H1 (cell line): Measurements from ENCODE around the gene ENKD1. TPM values are rescaled to one million over a fixed set of nuclear protein-coding genes. Genes with fewer than 3 reads are reported as not detected.

ENCODE experiments used
- CTCF ChIA-PET: fragments of 300-600 bp; sonication (Branson Sonifier 250); formaldehyde crosslinking; loops from one replicate; lab custom pipeline; 2021; ENCODE audit not compliant: partially characterized antibody; lab: Charles Lee
- POLR2A ChIA-PET: fragments of 300-600 bp; sonication (Branson Sonifier 250); formaldehyde crosslinking; loops from one replicate; lab custom pipeline; 2021; ENCODE audit warnings: inconsistent platforms; ENCODE audit not compliant: partially characterized antibody; lab: Charles Lee
- DNase-seq, 2 experiments: peaks; one replicate each; pipeline versions ENCODE4 v3.0.0 to v3.0.0-alpha.2; 2010 to 2022; ENCODE audit warnings: low spot score in 2 of 2, low read depth in 1 of 2, mixed read lengths in 1 of 2
- FAIRE-seq: peaks from 2 replicates; lab custom pipeline; 2011; peaks lifted over from hg19 to GRCh38; lab: Jason Lieb, UNC
- H2AFZ ChIP-seq: 2 replicates; pipeline ENCODE4 v1.8.1; 2012; ENCODE audit warnings: low read length, inconsistent platforms
- H2AK5ac ChIP-seq: 2 replicates; pipeline ENCODE4 v1.6.1; 2013; ENCODE audit warnings: low read depth, low read length
- H2BK120ac ChIP-seq: replicated peaks from 2 replicates; pipeline ENCODE3; 2013; ENCODE audit warnings: low read depth, low read length, inconsistent platforms
- H2BK12ac ChIP-seq: 2 replicates; pipeline ENCODE4 v1.6.1; 2013; ENCODE audit warnings: low read depth, low read length
- H2BK15ac ChIP-seq: 2 replicates; pipeline ENCODE4 v1.6.1; 2013; ENCODE audit warnings: low read length
- H2BK20ac ChIP-seq: 2 replicates; pipeline ENCODE4 v1.6.1; 2013; ENCODE audit warnings: low read length
- H2BK5ac ChIP-seq: 2 replicates; pipeline ENCODE4 v1.6.1; 2013; ENCODE audit warnings: low read depth, low read length
- H3K14ac ChIP-seq: 2 replicates; pipeline ENCODE4 v1.6.1; 2013; ENCODE audit warnings: inconsistent platforms; ENCODE audit not compliant: insufficient read length
- H3K18ac ChIP-seq: 2 replicates; pipeline ENCODE4 v1.6.1; 2013; ENCODE audit warnings: low read length; ENCODE audit errors: extremely low read depth
- H3K23ac ChIP-seq: 2 replicates; pipeline ENCODE4 v1.6.1; 2013; ENCODE audit warnings: inconsistent platforms; ENCODE audit not compliant: insufficient read length
- H3K23me2 ChIP-seq: 2 replicates; pipeline ENCODE4 v1.6.1; 2013; ENCODE audit warnings: low read depth, low read length
- H3K27ac ChIP-seq: 2 replicates; pipeline ENCODE4 v1.6.1; 2011; ENCODE audit warnings: low read depth, low read length, inconsistent platforms
- H3K27me3 ChIP-seq, 4 experiments: replicated peaks in 1 of 4; 1 replicate in 1 of 4; 2 replicates in 3 of 4; pipeline versions ENCODE4 v1.6.1 to v1.8.1; 2011 to 2013; ENCODE audit warnings: low read length in 3 of 4, mild to moderate bottlenecking in 3 of 4, inconsistent platforms in 2 of 4, mixed read lengths in 2 of 4, moderate library complexity in 1 of 4; ENCODE audit not compliant: control insufficient read depth in 3 of 4, insufficient read depth in 3 of 4; ENCODE audit errors: extremely low read depth in 1 of 4
- H3K36me3 ChIP-seq, 4 experiments: 2 replicates each; pipeline versions ENCODE4 v1.6.1 to v1.8.1; 2011 to 2013; ENCODE audit warnings: mild to moderate bottlenecking in 4 of 4, low read length in 3 of 4, moderate library complexity in 2 of 4, control low read depth in 1 of 4, inconsistent platforms in 1 of 4; ENCODE audit not compliant: insufficient read depth in 4 of 4, control insufficient read depth in 2 of 4
- H3K4ac ChIP-seq: replicated peaks from 2 replicates; pipeline ENCODE3; 2013; ENCODE audit warnings: low read length, low read depth, mixed read lengths, inconsistent platforms; ENCODE audit not compliant: insufficient read length
- H3K4me1 ChIP-seq, 4 experiments: replicated peaks in 1 of 4; 1 replicate in 1 of 4; 2 replicates in 3 of 4; pipeline versions ENCODE4 v1.6.1 to v1.8.1; 2011 to 2013; ENCODE audit warnings: low read length in 3 of 4, inconsistent platforms in 2 of 4, mixed read lengths in 1 of 4; ENCODE audit not compliant: insufficient read depth in 4 of 4, control insufficient read depth in 3 of 4
- H3K4me2 ChIP-seq, 2 experiments: 2 replicates each; pipeline versions ENCODE4 v1.6.1 to v1.8.1; 2011 to 2013; ENCODE audit warnings: low read depth in 2 of 2, low read length in 2 of 2, control low read depth in 1 of 2, inconsistent platforms in 1 of 2, mild to moderate bottlenecking in 1 of 2; ENCODE audit not compliant: insufficient read depth in 1 of 2
- H3K4me3 ChIP-seq, 4 experiments: fragments of 200-600, 300-600 bp in 1 of 4; sonication (generic), shearing (Covaris generic), sonication (Bioruptor Twin) in 1 of 4; 2 replicates each; pipeline versions ENCODE4 v1.5.1 to v1.8.1; 2011 to 2016; ENCODE audit warnings: low read length in 4 of 4, low read depth in 3 of 4, control low read depth in 2 of 4, inconsistent platforms in 2 of 4, mild to moderate bottlenecking in 2 of 4, mixed read lengths in 1 of 4, moderate library complexity in 1 of 4; ENCODE audit not compliant: insufficient read depth in 2 of 4; ENCODE audit errors: extremely low read depth in 1 of 4
- H3K56ac ChIP-seq: replicated peaks from 2 replicates; pipeline ENCODE3; 2013; ENCODE audit warnings: low read depth, mild to moderate bottlenecking, mixed read lengths, low read length, inconsistent platforms; ENCODE audit not compliant: insufficient read length
- H3K79me1 ChIP-seq: 2 replicates; pipeline ENCODE4 v1.6.1; 2013; ENCODE audit warnings: low read depth, low read length, control low read depth
- H3K79me2 ChIP-seq, 2 experiments: 2 replicates each; pipeline versions ENCODE4 v1.6.1 to v1.8.1; 2012 to 2013; ENCODE audit warnings: low read length in 2 of 2, mild to moderate bottlenecking in 2 of 2, inconsistent platforms in 1 of 2; ENCODE audit not compliant: insufficient read depth in 2 of 2, control insufficient read depth in 1 of 2
- H3K9ac ChIP-seq, 4 experiments: replicated peaks in 1 of 4; 1 replicate in 1 of 4; 2 replicates in 3 of 4; pipeline versions ENCODE4 v1.6.1 to v1.8.1; 2011 to 2013; ENCODE audit warnings: low read depth in 3 of 4, low read length in 3 of 4, control low read depth in 2 of 4, mild to moderate bottlenecking in 2 of 4, moderate library complexity in 2 of 4, inconsistent platforms in 1 of 4; ENCODE audit errors: extremely low read depth in 1 of 4
- H3K9me3 ChIP-seq, 2 experiments: 2 replicates each; pipeline versions ENCODE4 v1.6.1 to v1.8.1; 2012 to 2013; ENCODE audit warnings: mild to moderate bottlenecking in 2 of 2, moderate library complexity in 2 of 2, control low read depth in 1 of 2, inconsistent platforms in 1 of 2, low read depth in 1 of 2, low read length in 1 of 2, mixed read lengths in 1 of 2; ENCODE audit not compliant: insufficient read depth in 2 of 2
- H4K20me1 ChIP-seq, 2 experiments: replicated peaks in 1 of 2; 2 replicates each; pipeline versions ENCODE3 to v1.8.1; 2011 to 2013; ENCODE audit warnings: inconsistent platforms in 2 of 2, low read length in 2 of 2, mild to moderate bottlenecking in 1 of 2; ENCODE audit not compliant: insufficient read depth in 2 of 2, control insufficient read depth in 1 of 2
- H4K5ac ChIP-seq: 2 replicates; pipeline ENCODE4 v1.6.1; 2013; ENCODE audit warnings: low read length, low read depth, mixed read lengths, inconsistent platforms; ENCODE audit not compliant: insufficient read length
- H4K8ac ChIP-seq: 2 replicates; pipeline ENCODE4 v1.8.0; 2013; ENCODE audit warnings: mild to moderate bottlenecking, moderate library complexity, low read length, inconsistent platforms; ENCODE audit not compliant: insufficient read depth; ENCODE audit errors: extremely low read depth
- H4K91ac ChIP-seq: replicated peaks from 2 replicates; pipeline ENCODE3; 2013; ENCODE audit warnings: low read length, mixed read lengths, inconsistent platforms; ENCODE audit not compliant: insufficient read length
- CHD2 ChIP-seq: IDR thresholded peaks from 2 replicates; pipeline ENCODE4 v1.6.1; 2012; ENCODE audit warnings: low read length, improper control_type of control experiment
- GABPA ChIP-seq: IDR thresholded peaks from 2 replicates; pipeline ENCODE4 v1.6.1; 2011; ENCODE audit warnings: mild to moderate bottlenecking, low read length, moderate library complexity, borderline replicate concordance; ENCODE audit not compliant: insufficient read depth
- KDM1A ChIP-seq: fragments of 200-600, 300-600 bp; sonication (generic); IDR thresholded peaks from 2 replicates; pipeline ENCODE4 v1.7.1; 2016; ENCODE audit warnings: mild to moderate bottlenecking, low read length, borderline replicate concordance
- RAD21 ChIP-seq, 2 experiments: IDR thresholded peaks in 1 of 2; conservative IDR thresholded peaks in 1 of 2; 2 replicates each; pipeline ENCODE4 v1.6.1; 2011; ENCODE audit warnings: low read depth in 2 of 2, low read length in 2 of 2, improper control_type of control experiment in 1 of 2, inconsistent platforms in 1 of 2, mild to moderate bottlenecking in 1 of 2, moderate library complexity in 1 of 2
- YY1 ChIP-seq: IDR thresholded peaks from 2 replicates; pipeline ENCODE4 v1.6.1; 2011; ENCODE audit warnings: low read depth, mild to moderate bottlenecking, low read length
- WGBS, 2 experiments: shearing (Covaris generic) in 1 of 2; methylation state at CpG; one replicate each; pipeline versions ENCODE4 v1.1.6 to v1.1.7; 2013 to 2015; ENCODE audit warnings: low lambda C conversion rate in 2 of 2, mixed read lengths in 2 of 2, inconsistent platforms in 1 of 2, low coverage in 1 of 2, missing lambda C conversion rate in 1 of 2; ENCODE audit not compliant: insufficient replicate concordance in 2 of 2, insufficient coverage in 1 of 2, insufficient read length in 1 of 2; ENCODE audit errors: extremely low coverage in 1 of 2, missing lambda C conversion rate in 1 of 2; 5-methylcytosine and 5-hydroxymethylcytosine counted together
- polyA plus RNA-seq, 7 experiments: library from polyadenylated mRNA; depleted of rRNA in 3 of 7; stranded (reverse) in 5 of 7; unstranded in 2 of 7; fragments of >200 nt in 5 of 7; fragments of 200-250 nt in 2 of 7; gene quantifications; 1 replicate in 5 of 7; 2 replicates in 1 of 7; 4 replicates in 1 of 7; pipeline versions ENCODE4 v1.2.1 to v1.2.3, GENCODE V29; 2011 to 2013; ENCODE audit warnings: missing spikeins in 2 of 7, mixed read lengths in 2 of 7
- total RNA-seq: library from RNA; stranded (reverse); fragmentation: NEBNext Ultra II Directional; extraction: Animal tissue kit (Norgen Biotek cat#: 25700); gene quantifications from 2 replicates; pipeline ENCODE4 v1.2.1, GENCODE V29; 2021
- TF ChIP-seq, protein P1 (sequence below), 3 experiments: IDR thresholded peaks; 1 replicate in 2 of 3; 2 replicates in 1 of 3; pipeline versions ENCODE4 v1.5.1 to v1.6.1; 2011; ENCODE audit warnings: low read length in 3 of 3, mild to moderate bottlenecking in 3 of 3, inconsistent platforms in 2 of 3, low read depth in 1 of 3, moderate library complexity in 1 of 3; ENCODE audit not compliant: insufficient read depth in 1 of 3; ENCODE audit errors: control extremely low read depth in 1 of 3

Gene ENKD1
- total and polyA plus RNA-seq, 2 of the 8 experiments (the other 6 are each of a cell fraction or from before 2014, with no cell fraction given), result 12.9 to 16.1 TPM

DNA sequence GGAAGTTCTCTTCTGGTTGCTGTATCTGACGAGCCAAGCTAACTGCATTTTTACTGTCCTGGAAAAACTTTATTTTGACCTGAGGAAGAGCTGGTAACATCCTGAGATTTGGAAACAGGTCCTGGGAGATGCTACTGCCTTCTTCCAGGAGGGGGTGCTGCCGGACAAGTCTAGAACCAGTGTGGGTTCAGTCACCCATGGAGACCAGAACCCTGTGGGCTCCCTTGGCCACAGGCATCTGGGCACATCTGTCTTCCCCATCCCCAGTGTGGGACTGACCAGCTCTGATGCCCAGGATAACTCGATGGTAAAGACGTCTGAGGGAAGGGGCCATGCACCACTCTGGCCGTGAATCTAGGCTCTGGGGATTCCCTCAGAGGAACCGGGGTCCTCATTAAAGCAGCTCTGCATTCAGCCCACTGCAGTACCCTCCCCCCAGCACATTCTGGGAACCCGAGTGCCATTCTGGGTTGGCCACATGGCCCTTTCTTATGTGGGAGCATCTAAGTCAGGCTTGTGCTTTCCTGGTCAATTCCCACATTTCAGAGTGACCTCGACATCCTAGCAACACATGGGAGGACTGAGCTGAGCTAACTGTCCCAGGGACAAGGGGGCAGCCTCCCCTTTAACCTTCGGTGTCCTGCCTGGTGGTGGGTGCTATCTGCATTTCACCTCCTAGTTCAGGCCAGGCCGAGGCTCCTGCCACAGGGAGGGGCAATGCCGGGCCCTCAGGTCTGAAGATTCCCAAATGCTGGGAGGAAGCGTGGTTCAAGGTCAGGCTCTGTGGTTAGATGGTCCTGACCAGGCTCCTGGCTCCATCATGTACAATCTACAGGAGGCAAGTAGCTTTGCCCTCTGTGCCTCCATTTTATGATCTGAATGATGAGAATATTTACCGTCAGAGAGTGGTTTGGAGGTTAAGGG, 6.5 kb upstream of the ENKD1 start:
- Histone ChIP-seq H3K18ac (no peak overlapping the region), H4K20me1 (peaks cover 3 to 12% of the 10 kb centered on the region in 2 experiments), H3K9ac (no peak overlapping the region), H3K27ac (no peak overlapping the region), H3K56ac (no peak overlapping the region), H3K79me1 (no peaks in the 10 kb centered on the region; the same call in 1 of the 2 replicates), H2BK120ac (no peak overlapping the region), H3K9me3 (no peaks in the 10 kb centered on the region), H3K14ac (no peak overlapping the region), H3K23ac (no peak overlapping the region), H4K8ac (no peak overlapping the region), H2BK12ac (no peak overlapping the region), H3K4me3 (no peak overlapping the region), H3K36me3 (0 out of 8 replicates have a peak, but pooled peaks cover 0 to 3% (median 0%) of the 10 kb centered on the region in 4 experiments), H3K4ac (no peak overlapping the region), H2AK5ac (0 out of 2 replicates have a peak overlapping the region, but pooled peaks have one; percentile 3), H4K91ac (peak overlapping the region; percentile 20), H3K23me2 (no peaks in the 10 kb centered on the region), H2AFZ (no peak overlapping the region), H2BK20ac (no peak overlapping the region), H3K27me3 (no peaks in the 10 kb centered on the region; a peak in 1 of 7 replicates), H2BK5ac (0 out of 2 replicates have a peak overlapping the region, but pooled peaks have one; percentile 28), H2BK15ac (no peak overlapping the region), H3K4me1 (peaks cover 0 to 5% (median 2%) of the 10 kb centered on the region in 4 experiments; a peak in 3 of 7 replicates), H4K5ac (no peak overlapping the region), H3K79me2 (no peaks in the 10 kb centered on the region), H3K4me2 (no peak overlapping the region)
- DNase-seq (peak in 1 of 2 experiments; percentile 87), FAIRE-seq (peak; percentile 92)
- ChIA-PET POLR2A (interaction anchor here (0.8 to 1.8 kb wide), 5 partner anchors 15 to 267 kb away, joined by 3 to 7 read pairs (median 3); partner anchors contain the start of gene GFOD2), CTCF (interaction anchor here (0.6 to 5.5 kb wide), 75 partner anchors 9 to 963 kb away, joined by 3 to 46 read pairs (median 5); partner anchors contain the start of genes ACD, CARMIL2, EDC4 and GFOD2)
- WGBS, 2 experiments, result 73% methylated on average over 13 of the region's 13 CpGs; no CpG with 5 or more reads in 1 of the 2 experiments
- 0 out of 2 replicates have a peak, but pooled peaks have one; percentile 36 for TF ChIP-seq GABPA
- peak; percentile 92 to 94 for TF ChIP-seq RAD21 (IDR thresholded peaks at IDR 0.05 in 1 of 2, conservative IDR thresholded peaks at IDR 0.05 in 1 of 2; ENCODE audit: low read depth in 2 of 2, low read length in 2 of 2)
- TF ChIP-seq CHD2, result no peak
- 0 out of 2 replicates have a peak, but pooled peaks have one; percentile 20 for TF ChIP-seq KDM1A
- TF ChIP-seq YY1, result peak; percentile 24; the same call in 1 of the 2 replicates
- TF ChIP-seq, protein P1, sequence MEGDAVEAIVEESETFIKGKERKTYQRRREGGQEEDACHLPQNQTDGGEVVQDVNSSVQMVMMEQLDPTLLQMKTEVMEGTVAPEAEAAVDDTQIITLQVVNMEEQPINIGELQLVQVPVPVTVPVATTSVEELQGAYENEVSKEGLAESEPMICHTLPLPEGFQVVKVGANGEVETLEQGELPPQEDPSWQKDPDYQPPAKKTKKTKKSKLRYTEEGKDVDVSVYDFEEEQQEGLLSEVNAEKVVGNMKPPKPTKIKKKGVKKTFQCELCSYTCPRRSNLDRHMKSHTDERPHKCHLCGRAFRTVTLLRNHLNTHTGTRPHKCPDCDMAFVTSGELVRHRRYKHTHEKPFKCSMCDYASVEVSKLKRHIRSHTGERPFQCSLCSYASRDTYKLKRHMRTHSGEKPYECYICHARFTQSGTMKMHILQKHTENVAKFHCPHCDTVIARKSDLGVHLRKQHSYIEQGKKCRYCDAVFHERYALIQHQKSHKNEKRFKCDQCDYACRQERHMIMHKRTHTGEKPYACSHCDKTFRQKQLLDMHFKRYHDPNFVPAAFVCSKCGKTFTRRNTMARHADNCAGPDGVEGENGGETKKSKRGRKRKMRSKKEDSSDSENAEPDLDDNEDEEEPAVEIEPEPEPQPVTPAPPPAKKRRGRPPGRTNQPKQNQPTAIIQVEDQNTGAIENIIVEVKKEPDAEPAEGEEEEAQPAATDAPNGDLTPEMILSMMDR (IDR thresholded peaks at IDR 0.05; ENCODE audit: control extremely low read depth in 1 of 3, insufficient read depth in 1 of 3, low read depth in 1 of 3, low read length in 3 of 3), result peak; percentile 76 to 90 (median 89)
